B cell (primary cell): ENCODE results near the gene CD163. TPM values are rescaled to one million over a fixed set of nuclear protein-coding genes. Genes with fewer than 3 reads are reported as not detected.

Source experiments
- ATAC-seq: fragments of 200-7000 bp; cut with Tn5 transposase; one replicate; pipeline ENCODE4 v1.10.0; 2021; ENCODE audit warnings: low read depth, mild to moderate bottlenecking, moderate number of reproducible peaks, moderate library complexity
- CTCF ChIA-PET: fragments of 350-600 bp; sonication (Branson Sonifier 250); formaldehyde crosslinking; loops from one replicate; lab custom pipeline; 2021; ENCODE audit warnings: antibody characterized with exemption, inconsistent platforms; lab: Charles Lee
- POLR2A ChIA-PET: fragments of 350-600 bp; sonication (Branson Sonifier 250); formaldehyde crosslinking; loops from one replicate; lab custom pipeline; 2021; ENCODE audit warnings: antibody characterized with exemption; lab: Charles Lee
- DNase-seq: peaks from one replicate; pipeline ENCODE4 v3.0.0; 2013
- H2AFZ ChIP-seq: 2 replicates; pipeline ENCODE4 v1.6.1; 2012; ENCODE audit warnings: mild to moderate bottlenecking, low read depth, low read length; ENCODE audit not compliant: insufficient read depth, poor library complexity, severe bottlenecking
- H3K27ac ChIP-seq, 2 donors: 1 replicate in 1 of 2; 2 replicates in 1 of 2; pipeline ENCODE4 v1.5.1; 2012 to 2013; ENCODE audit warnings: low read length in 2 of 2, mild to moderate bottlenecking in 2 of 2, moderate library complexity in 1 of 2
- H3K27me3 ChIP-seq, 4 experiments: fragments of 200-600 bp in 1 of 4; sonication (generic) in 1 of 4; replicated peaks in 1 of 4; 1 replicate in 2 of 4; 2 replicates in 2 of 4; pipeline versions ENCODE4 v1.6.1 to v1.7.0; 2013 to 2016; ENCODE audit warnings: low read length in 3 of 4, mild to moderate bottlenecking in 2 of 4, mixed read lengths in 1 of 4, moderate library complexity in 1 of 4; ENCODE audit not compliant: insufficient read depth in 4 of 4, control insufficient read depth in 3 of 4; ENCODE audit errors: control extremely low read depth in 1 of 4
- H3K36me3 ChIP-seq, 2 experiments: replicated peaks in 1 of 2; 1 replicate in 1 of 2; 2 replicates in 1 of 2; pipeline versions ENCODE4 v1.6.1 to v1.7.1; 2013; ENCODE audit warnings: low read length in 1 of 2; ENCODE audit not compliant: insufficient read depth in 2 of 2, control insufficient read depth in 1 of 2; ENCODE audit errors: control extremely low read depth in 1 of 2, extremely low read depth in 1 of 2
- H3K4me1 ChIP-seq, 2 donors: fragments of 200-600 bp in 1 of 2; sonication (generic) in 1 of 2; 1 replicate in 1 of 2; 2 replicates in 1 of 2; pipeline versions ENCODE4 v1.5.1 to v1.6.1; 2013 to 2017; ENCODE audit warnings: low read length in 2 of 2; ENCODE audit not compliant: control insufficient read depth in 2 of 2, insufficient read depth in 2 of 2
- H3K4me2 ChIP-seq: replicated peaks from 2 replicates; pipeline ENCODE3; 2012; ENCODE audit warnings: mild to moderate bottlenecking, low read depth, low read length; ENCODE audit not compliant: poor library complexity, severe bottlenecking
- H3K4me3 ChIP-seq, 5 experiments: fragments of 200-600 bp in 1 of 5; sonication (generic) in 1 of 5; 1 replicate in 3 of 5; 2 replicates in 2 of 5; pipeline versions ENCODE4 v1.5.1 to v1.7.0; 2011 to 2016; ENCODE audit warnings: low read length in 4 of 5, mild to moderate bottlenecking in 4 of 5, low read depth in 2 of 5, control low read depth in 1 of 5, moderate library complexity in 1 of 5; ENCODE audit not compliant: insufficient read depth in 1 of 5; ENCODE audit errors: control extremely low read depth in 1 of 5, extremely low read depth in 1 of 5
- H3K79me2 ChIP-seq: fragments of 200-600 bp; sonication (generic); one replicate; pipeline ENCODE4 v1.6.0; 2016; ENCODE audit warnings: low read length; ENCODE audit not compliant: control insufficient read depth, insufficient read depth
- H3K9ac ChIP-seq: fragments of 200-600 bp; sonication (generic); 2 replicates; pipeline ENCODE4 v1.6.1; 2017; ENCODE audit warnings: mild to moderate bottlenecking, low read length, moderate library complexity
- H3K9me3 ChIP-seq, 3 donors: one replicate each; pipeline versions ENCODE4 v1.6.1 to v1.7.1; 2013; ENCODE audit warnings: low read length in 2 of 3; ENCODE audit not compliant: control insufficient read depth in 2 of 3, insufficient read depth in 1 of 3; ENCODE audit errors: control extremely low read depth in 1 of 3
- H4K20me1 ChIP-seq: 2 replicates; pipeline ENCODE4 v1.6.0; 2012; ENCODE audit warnings: mild to moderate bottlenecking, low read length; ENCODE audit not compliant: insufficient read depth, control insufficient read depth, poor library complexity, severe bottlenecking
- H3K27ac Mint-ChIP-seq: one replicate; pipeline ENCODE4 v1.8.0; 2021; ENCODE audit warnings: mixed read lengths
- H3K27me3 Mint-ChIP-seq: one replicate; pipeline ENCODE4 v1.8.0; 2021; ENCODE audit warnings: mixed read lengths
- H3K4me1 Mint-ChIP-seq: one replicate; pipeline ENCODE4 v1.8.0; 2021; ENCODE audit warnings: mixed read lengths
- H3K4me3 Mint-ChIP-seq: one replicate; pipeline ENCODE4 v1.8.0; 2021; ENCODE audit warnings: mixed read lengths
- H3K9me3 Mint-ChIP-seq: one replicate; pipeline ENCODE4 v1.8.0; 2022; ENCODE audit warnings: mixed read lengths; ENCODE audit not compliant: insufficient read depth
- CTCF ChIP-seq: fragments of 200-600 bp; IDR thresholded peaks from one replicate; pipeline ENCODE4 v1.8.0; 2022; ENCODE audit warnings: antibody characterized with exemption, mild to moderate bottlenecking
- EZH2 ChIP-seq: IDR thresholded peaks from 2 replicates; pipeline ENCODE4 v1.6.1; 2012; ENCODE audit warnings: borderline replicate concordance, low read depth, mild to moderate bottlenecking, moderate library complexity, low read length; ENCODE audit not compliant: insufficient read depth, poor library complexity, severe bottlenecking
- WGBS: methylation state at CpG from one replicate; pipeline ENCODE4 v1.1.5; 2013; ENCODE audit warnings: missing lambda C conversion rate; ENCODE audit not compliant: insufficient coverage; 5-methylcytosine and 5-hydroxymethylcytosine counted together
- intact Hi-C: fragments of 100-400 bp; cut with micrococcal nuclease; formaldehyde crosslinking; loops from one replicate; pipeline ENCODE4 v1.10.0; 2022
- polyA plus RNA-seq: library from polyadenylated mRNA; depleted of rRNA; stranded (reverse); fragments of >200 nt; gene quantifications from 2 replicates; pipeline ENCODE4 v1.2.3, GENCODE V29; 2012
- total RNA-seq, 2 donors: library from RNA; stranded (reverse); fragments of 120-200 nt in 1 of 2; gene quantifications; 1 replicate in 1 of 2; 2 replicates in 1 of 2; pipeline versions ENCODE4 v1.2.3 to v1.2.4, GENCODE V29; 2013 to 2022

CD163 gene
- total and polyA plus RNA-seq, 2 donors (not counting 1 experiment from before 2014, with no cell fraction given), result 1.1 to 1.8 TPM

- POLR2A ChIA-PET, result no interaction called here
Measured at GRCh38 chr12:7459973-7460372, 43.6 kb downstream of the CD163 start.

GRCh38 chr12:7451756-7452155 is 51.8 kb downstream of the CD163 start:
- DNase-seq (no peak), ATAC-seq (no peak)
- no peaks in the 10 kb centered on the region for H3K9me3 Mint-ChIP-seq
- H3K27ac Mint-ChIP-seq, result no peak overlapping the region
- Histone ChIP-seq H3K79me2 (no peaks in the 10 kb centered on the region), H3K27ac (no peak overlapping the region), H3K9ac (no peak overlapping the region), H4K20me1 (no peaks in the 10 kb centered on the region), H3K4me2 (no peak overlapping the region), H3K4me3 (no peak overlapping the region), H3K9me3 (peaks cover 0 to 9% (median 0%) of the 10 kb centered on the region in 3 donors), H3K4me1 (no peaks in the 10 kb centered on the region), H3K27me3 (no peaks in the 10 kb centered on the region), H3K36me3 (no peaks in the 10 kb centered on the region), H2AFZ (no peak overlapping the region)
- no CpG with 5 or more reads among the region's 3 CpGs for WGBS
- H3K4me1 Mint-ChIP-seq, result no peaks in the 10 kb centered on the region
- TF ChIP-seq CTCF, result no peak
- TF ChIP-seq EZH2, result no peak
- CTCF ChIA-PET, result no interaction called here
- POLR2A ChIA-PET, result no interaction called here
- H3K4me3 Mint-ChIP-seq, result no peak overlapping the region
- intact Hi-C loops, result no loop called here
- H3K27me3 Mint-ChIP-seq, result peaks cover 23% of the 10 kb centered on the region

More at GRCh38 chr12:7459973-7460372, 43.6 kb downstream of the CD163 start:
- Mint-ChIP-seq H3K27ac (no peak overlapping the region), H3K4me3 (no peak overlapping the region), H3K27me3 (peaks cover 4% of the 10 kb centered on the region), H3K4me1 (no peaks in the 10 kb centered on the region), H3K9me3 (no peaks in the 10 kb centered on the region)
- Histone ChIP-seq H4K20me1 (no peaks in the 10 kb centered on the region), H3K4me2 (no peak overlapping the region), H3K36me3 (no peaks in the 10 kb centered on the region), H3K79me2 (no peaks in the 10 kb centered on the region), H3K27me3 (no peaks in the 10 kb centered on the region), H3K27ac (no peak overlapping the region), H2AFZ (no peak overlapping the region), H3K4me1 (no peaks in the 10 kb centered on the region), H3K9ac (no peak overlapping the region), H3K4me3 (no peak overlapping the region), H3K9me3 (no peaks in the 10 kb centered on the region)
- 92% methylated on average over 2 of the region's 3 CpGs for WGBS
- intact Hi-C loops, result no loop called here
- TF ChIP-seq CTCF, result no peak
- TF ChIP-seq EZH2, result no peak
- ATAC-seq (no peak), DNase-seq (no peak)
- CTCF ChIA-PET, result interaction anchor here (1.6 kb wide), 1 partner anchor 240 kb away, joined by 6 read pairs; no protein-coding TSS in a partner anchor
